Smooth muscle cell (in vitro differentiated cells): ENCODE results near the gene PDE8B. TPM values are rescaled to one million over a fixed set of nuclear protein-coding genes. Genes with fewer than 3 reads are reported as not detected.

Source experiments
- DNase-seq: peaks from one replicate; lab custom pipeline; 2025; ENCODE audit not compliant: unreplicated experiment; lab: John Stamatoyannopoulos, UW
- H2AFZ ChIP-seq: fragments of 200-600 bp; sonication (generic); 2 replicates; pipeline ENCODE4 v1.6.0; 2016; ENCODE audit warnings: antibody characterized with exemption, low read depth, mild to moderate bottlenecking
- H3F3A ChIP-seq: fragments of 200-600 bp; sonication (generic); 2 replicates; pipeline ENCODE4 v1.6.0; 2017; ENCODE audit warnings: antibody characterized with exemption, low read depth
- H3K27ac ChIP-seq: fragments of 200-600 bp; sonication (generic); 2 replicates; pipeline ENCODE4 v1.5.1; 2016; ENCODE audit warnings: low read depth, mild to moderate bottlenecking
- H3K27me3 ChIP-seq: fragments of 200-600 bp; sonication (generic); 2 replicates; pipeline ENCODE4 v1.6.1; 2016; ENCODE audit warnings: low read depth, mild to moderate bottlenecking
- H3K36me3 ChIP-seq: fragments of 200-600 bp; sonication (generic); 2 replicates; pipeline ENCODE4 v1.5.1; 2016; ENCODE audit warnings: low read depth
- H3K4me1 ChIP-seq: fragments of 200-600 bp; sonication (generic); 2 replicates; pipeline ENCODE4 v1.5.1; 2016; ENCODE audit warnings: low read depth
- H3K4me2 ChIP-seq: fragments of 200-600 bp; sonication (generic); 2 replicates; pipeline ENCODE4 v1.6.0; 2016; ENCODE audit warnings: mild to moderate bottlenecking
- H3K4me3 ChIP-seq: fragments of 200-600 bp; sonication (generic); 2 replicates; pipeline ENCODE4 v1.5.1; 2016; ENCODE audit warnings: mild to moderate bottlenecking
- H3K79me2 ChIP-seq: fragments of 200-600 bp; sonication (generic); 2 replicates; pipeline ENCODE4 v1.6.0; 2016; ENCODE audit warnings: low read depth, mild to moderate bottlenecking
- H3K9ac ChIP-seq: fragments of 200-600 bp; sonication (generic); 2 replicates; pipeline ENCODE4 v1.6.0; 2016; ENCODE audit warnings: low read depth
- H3K9me3 ChIP-seq: fragments of 200-600 bp; sonication (generic); replicated peaks from 2 replicates; pipeline ENCODE4 v1.5.1; 2016; ENCODE audit warnings: low read depth
- H4K20me1 ChIP-seq: fragments of 200-600 bp; sonication (generic); 2 replicates; pipeline ENCODE4 v1.6.0; 2016; ENCODE audit warnings: low read depth
- WGBS: methylation state at CpG from one replicate; pipeline ENCODE4 v1.1.7; 2016; ENCODE audit warnings: low lambda C conversion rate; 5-methylcytosine and 5-hydroxymethylcytosine counted together
- polyA plus RNA-seq: library from polyadenylated mRNA; unstranded; fragments of >200 nt; fragmentation: Nextera tagmentation; extraction: Ambion mirVana; gene quantifications from 2 replicates; pipeline ENCODE4 v1.2.1, GENCODE V29; 2016
- total RNA-seq: library from RNA; depleted of rRNA; stranded (reverse); fragments of >200 nt; gene quantifications from 2 replicates; pipeline ENCODE4 v1.2.3, GENCODE V29; 2014
- TF ChIP-seq, protein P1 (sequence below): fragments of 200-600 bp; sonication (generic); IDR thresholded peaks from 2 replicates; pipeline ENCODE4 v1.5.1; 2017; ENCODE audit warnings: borderline replicate concordance, mild to moderate bottlenecking, antibody characterized with exemption; ENCODE audit not compliant: insufficient read depth, poor library complexity, severe bottlenecking

The PDE8B gene
- total and polyA plus RNA-seq, 2 experiments from 2014 or later, result 0.13 to 0.18 TPM

DNA sequence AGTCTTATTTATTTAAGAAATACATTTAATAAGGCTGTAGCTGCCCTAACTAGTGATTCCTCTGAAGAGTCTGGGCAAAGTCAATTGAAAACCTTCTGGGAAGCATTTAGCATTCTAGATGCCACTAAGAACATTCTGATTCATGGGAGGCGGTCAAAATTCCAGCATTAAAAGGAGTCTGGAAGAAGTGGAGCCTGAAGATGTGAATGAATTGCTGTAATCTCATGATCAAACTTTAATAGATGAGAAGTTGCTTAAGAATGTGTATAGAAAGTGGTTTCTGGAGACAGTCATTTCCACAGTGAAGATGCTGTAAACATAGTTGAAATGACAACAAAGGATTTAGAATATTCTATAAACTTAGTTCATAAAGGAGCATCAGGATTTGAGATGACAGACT is 220.2 kb downstream of the PDE8B start:
- H3K4me2 ChIP-seq, result no peak overlapping the region
- H3F3A ChIP-seq, result no peaks in the 10 kb centered on the region
- peaks cover 6% of the 10 kb centered on the region for H3K36me3 ChIP-seq
- no peaks in the 10 kb centered on the region for H3K79me2 ChIP-seq
- no peak for DNase-seq
- H3K4me1 ChIP-seq, result no peaks in the 10 kb centered on the region
- H3K9me3 ChIP-seq, result no peaks in the 10 kb centered on the region
- H3K27ac ChIP-seq, result peak overlapping the region; percentile 34
- H3K27me3 ChIP-seq, result no peaks in the 10 kb centered on the region
- no peak overlapping the region for H2AFZ ChIP-seq
- no peaks in the 10 kb centered on the region for H4K20me1 ChIP-seq
- H3K4me3 ChIP-seq, result no peak overlapping the region
- H3K9ac ChIP-seq, result no peak overlapping the region
- TF ChIP-seq, protein P1, sequence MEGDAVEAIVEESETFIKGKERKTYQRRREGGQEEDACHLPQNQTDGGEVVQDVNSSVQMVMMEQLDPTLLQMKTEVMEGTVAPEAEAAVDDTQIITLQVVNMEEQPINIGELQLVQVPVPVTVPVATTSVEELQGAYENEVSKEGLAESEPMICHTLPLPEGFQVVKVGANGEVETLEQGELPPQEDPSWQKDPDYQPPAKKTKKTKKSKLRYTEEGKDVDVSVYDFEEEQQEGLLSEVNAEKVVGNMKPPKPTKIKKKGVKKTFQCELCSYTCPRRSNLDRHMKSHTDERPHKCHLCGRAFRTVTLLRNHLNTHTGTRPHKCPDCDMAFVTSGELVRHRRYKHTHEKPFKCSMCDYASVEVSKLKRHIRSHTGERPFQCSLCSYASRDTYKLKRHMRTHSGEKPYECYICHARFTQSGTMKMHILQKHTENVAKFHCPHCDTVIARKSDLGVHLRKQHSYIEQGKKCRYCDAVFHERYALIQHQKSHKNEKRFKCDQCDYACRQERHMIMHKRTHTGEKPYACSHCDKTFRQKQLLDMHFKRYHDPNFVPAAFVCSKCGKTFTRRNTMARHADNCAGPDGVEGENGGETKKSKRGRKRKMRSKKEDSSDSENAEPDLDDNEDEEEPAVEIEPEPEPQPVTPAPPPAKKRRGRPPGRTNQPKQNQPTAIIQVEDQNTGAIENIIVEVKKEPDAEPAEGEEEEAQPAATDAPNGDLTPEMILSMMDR, result no peak
- 90% methylated on average over 1 of the region's 1 CpG for WGBS

DNA sequence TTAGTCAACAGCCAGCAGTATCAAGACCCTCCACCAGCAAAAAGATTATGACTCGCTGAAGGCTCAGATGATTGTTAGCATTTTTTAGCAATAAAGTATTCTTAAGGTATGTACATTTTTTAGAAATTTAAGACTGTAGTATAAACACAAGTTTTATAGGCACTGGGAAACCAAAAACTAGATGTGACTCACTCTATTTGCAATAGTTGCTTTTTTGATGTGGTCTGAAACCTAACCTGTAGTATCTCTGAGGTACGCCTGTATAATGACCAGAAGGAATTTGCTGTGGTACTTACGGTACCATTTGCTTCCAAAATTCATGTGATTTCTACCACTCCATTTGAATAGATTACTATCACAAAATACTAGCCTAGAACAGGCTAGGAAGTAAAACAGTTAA is 220.8 kb downstream of the PDE8B start:
- Histone ChIP-seq H4K20me1 (no peaks in the 10 kb centered on the region), H3K36me3 (peaks cover 7% of the 10 kb centered on the region), H3K9me3 (no peaks in the 10 kb centered on the region), H3K9ac (no peak overlapping the region), H3K4me1 (no peaks in the 10 kb centered on the region), H3K27ac (peak overlapping the region; percentile 34), H2AFZ (no peak overlapping the region), H3K79me2 (no peaks in the 10 kb centered on the region), H3K27me3 (no peaks in the 10 kb centered on the region), H3K4me3 (no peak overlapping the region), H3K4me2 (peak overlapping the region; percentile 15), H3F3A (no peaks in the 10 kb centered on the region)
- DNase-seq, result no peak
- TF ChIP-seq, protein P1, result no peak
- 42% methylated on average over 3 of the region's 3 CpGs for WGBS

DNA sequence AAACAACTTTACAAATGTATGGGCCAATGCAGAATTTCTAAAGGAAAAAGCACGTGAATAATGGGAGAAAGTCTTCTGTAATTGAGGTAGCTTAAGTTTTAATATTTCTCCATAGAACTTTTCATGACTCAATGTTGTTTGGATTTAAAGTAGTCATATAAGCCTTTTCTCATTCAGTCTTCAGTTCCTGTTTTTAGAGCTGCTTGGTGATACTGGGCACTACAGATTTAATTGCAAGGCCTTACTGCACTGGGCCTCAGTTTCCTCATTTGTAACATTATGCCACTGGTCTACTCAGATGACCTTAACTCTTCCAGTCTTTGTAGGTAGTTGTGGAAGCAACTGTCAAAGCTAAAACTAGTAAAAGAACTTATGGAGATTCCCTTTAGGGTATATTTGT is 221.2 kb downstream of the PDE8B start:
- H4K20me1 ChIP-seq, result no peaks in the 10 kb centered on the region
- H3K4me1 ChIP-seq, result no peaks in the 10 kb centered on the region
- no peak overlapping the region for H3K9ac ChIP-seq
- H3K4me3 ChIP-seq, result no peak overlapping the region
- peak overlapping the region; percentile 15 for H3K4me2 ChIP-seq
- peak overlapping the region; percentile 34 for H3K27ac ChIP-seq
- no peaks in the 10 kb centered on the region for H3K27me3 ChIP-seq
- no peaks in the 10 kb centered on the region for H3K9me3 ChIP-seq
- DNase-seq, result no peak
- peaks cover 11% of the 10 kb centered on the region for H3K36me3 ChIP-seq
- H3F3A ChIP-seq, result no peaks in the 10 kb centered on the region
- TF ChIP-seq, protein P1, result no peak
- H2AFZ ChIP-seq, result no peak overlapping the region
- no peaks in the 10 kb centered on the region for H3K79me2 ChIP-seq
- WGBS, result 92% methylated on average over 1 of the region's 1 CpG

DNA sequence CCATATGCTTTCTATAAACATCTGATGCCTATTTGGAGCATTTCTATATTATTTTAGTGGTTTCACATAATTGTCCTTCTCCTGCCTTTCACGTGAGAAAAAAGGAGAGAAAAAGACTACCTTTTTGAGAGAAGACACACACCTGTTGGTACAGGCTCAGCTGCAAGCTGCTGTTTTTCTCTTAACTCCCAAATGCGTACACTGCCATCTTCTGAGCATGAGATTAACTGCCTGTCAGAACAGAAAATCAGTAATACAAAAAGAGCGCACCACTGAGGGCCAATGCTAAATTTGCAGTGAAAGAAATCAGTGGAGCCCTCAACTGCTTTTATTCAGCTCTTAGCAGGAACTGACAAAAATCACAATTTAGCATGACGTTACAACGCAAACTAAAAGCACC is 226.7 kb downstream of the PDE8B start:
- no peak overlapping the region for H3K27ac ChIP-seq
- no peaks in the 10 kb centered on the region for H3K9me3 ChIP-seq
- no peak for DNase-seq
- 87% methylated on average over 5 of the region's 5 CpGs for WGBS
- H3K9ac ChIP-seq, result no peak overlapping the region
- H3K4me3 ChIP-seq, result no peak overlapping the region
- TF ChIP-seq, protein P1, result no peak
- peaks cover 25% of the 10 kb centered on the region for H3K36me3 ChIP-seq
- no peak overlapping the region for H2AFZ ChIP-seq
- no peaks in the 10 kb centered on the region for H3K27me3 ChIP-seq
- H3K4me2 ChIP-seq, result no peak overlapping the region
- H4K20me1 ChIP-seq, result peaks cover 4% of the 10 kb centered on the region
- H3K4me1 ChIP-seq, result no peaks in the 10 kb centered on the region
- no peaks in the 10 kb centered on the region for H3F3A ChIP-seq
- no peaks in the 10 kb centered on the region for H3K79me2 ChIP-seq
